CD4-positive, alpha-beta T cell treated with Interleukin-1 beta for 1 hour (primary cell): ENCODE results near the gene CRLF3.
"Not testable (repeated sequence)": the region's sequence is repeated elsewhere in the genome, so short reads cannot be mapped to it uniquely, and the experiment has no call there.

Experiments used
- DNase-seq, 2 donors: peaks; one replicate each; pipeline ENCODE4 v3.0.0-alpha.2; 2020 to 2022

Gene CRLF3

GRCh38 chr17:30824356-30825145, at the start of gene CRLF3:
CRLF3 (minus strand) TSS chr17:30824692; CDS start chr17:30824651, 41 bp downstream.
- DNase-seq: peak; percentile 91

GRCh38 chr17:30869005-30869404, 44.5 kb upstream of the CRLF3 start:
- DNase-seq: no peak

GRCh38 chr17:30864636-30865035, 40.1 kb upstream of the CRLF3 start:
- no peak for DNase-seq

GRCh38 chr17:30858556-30859250, 34.2 kb upstream of the CRLF3 start:
- no peak for DNase-seq

GRCh38 chr17:30854146-30854545, 29.7 kb upstream of the CRLF3 start:
- no peak for DNase-seq

GRCh38 chr17:30848021-30848420, 23.5 kb upstream of the CRLF3 start:
- DNase-seq: no peak

- DNase-seq: no peak
These were observed 16.3 kb upstream of the CRLF3 start for GRCh38 chr17:30840771-30841170.

- no peak for DNase-seq
These were observed 13.8 kb upstream of the CRLF3 start for GRCh38 chr17:30838202-30838807.

- no peak for DNase-seq
These were observed 8.1 kb upstream of the CRLF3 start for GRCh38 chr17:30832438-30833124.

GRCh38 chr17:30831663-30832437, 7.4 kb upstream of the CRLF3 start, which contains the start of gene ATAD5:
ATAD5 (plus strand) TSS chr17:30831966; CDS start chr17:30832348, 382 bp downstream.
- DNase-seq: peak; percentile 84 to 88

GRCh38 chr17:30831257-30831656, 6.8 kb upstream of the CRLF3 start:
- DNase-seq: no peak

GRCh38 chr17:30829022-30829421, 4.5 kb upstream of the CRLF3 start:
- no peak for DNase-seq

GRCh38 chr17:30827082-30827481, 2.6 kb upstream of the CRLF3 start:
- no peak for DNase-seq

- DNase-seq: peak in 1 of 2 donors; percentile 35
These were observed 513 bp downstream of the CRLF3 start for GRCh38 chr17:30824002-30824355.

GRCh38 chr17:30823421-30823820, 1.1 kb downstream of the CRLF3 start:
- no peak for DNase-seq

GRCh38 chr17:30822919-30823318, 1.6 kb downstream of the CRLF3 start:
- DNase-seq: peak in 1 of 2 donors; percentile 26

GRCh38 chr17:30821871-30822723, 2.4 kb downstream of the CRLF3 start:
- peak in 1 of 2 donors; percentile 25 for DNase-seq

- DNase-seq: no peak
These were observed 4.4 kb downstream of the CRLF3 start for GRCh38 chr17:30819971-30820705.

- no peak for DNase-seq
These were observed 8.3 kb downstream of the CRLF3 start for GRCh38 chr17:30816165-30816564.

GRCh38 chr17:30814860-30815259, 9.6 kb downstream of the CRLF3 start:
- DNase-seq: peak in 1 of 2 donors; percentile 32

- not testable (repeated sequence) for DNase-seq
These were observed 10.3 kb downstream of the CRLF3 start for GRCh38 chr17:30814236-30814635.
